HepG2 (cell line): ENCODE results near the gene PRSS16. TPM values are rescaled to one million over a fixed set of nuclear protein-coding genes. Genes with fewer than 3 reads are reported as not detected.

Experiments used
- ATAC-seq: fragments of 200-7000 bp; cut with Tn5 transposase; 3 replicates; pipeline ENCODE4 v1.9.1; 2020; ENCODE audit warnings: mild to moderate bottlenecking, moderate library complexity
- Bru-seq: library from RNA; stranded (reverse); fragments of 400-500 nt; gene quantifications from one replicate; lab custom pipeline; 2021; lab: Mats Ljungman, UMichigan
- BruChase-seq, 2 experiments: library from RNA; stranded (reverse); fragments of 400-500 nt; gene quantifications; one replicate each; lab custom pipeline; 2021; lab: Mats Ljungman, UMichigan
- BruUV-seq: library from RNA; stranded (reverse); fragments of 400-500 nt; replicated peaks from 2 replicates; lab custom pipeline; 2021; lab: Mats Ljungman, UMichigan
- CTCF ChIA-PET: fragments of 300-600 bp; formaldehyde crosslinking; extraction: SDS; loops from one replicate; lab custom pipeline; 2021; ENCODE audit warnings: low total read pairs, inconsistent platforms, low intra/inter-chr PET ratio; lab: Yijun Ruan, JAX
- POLR2A ChIA-PET: fragments of 350-600 bp; sonication (Branson Sonifier 250); formaldehyde crosslinking; loops from one replicate; lab custom pipeline; 2020; ENCODE audit warnings: antibody characterized with exemption, inconsistent platforms; lab: Yijun Ruan, JAX
- DNase-seq: peaks from one replicate; pipeline ENCODE4 v3.0.0-alpha.2; 2015; ENCODE audit warnings: low spot score
- FAIRE-seq: peaks from 3 replicates; lab custom pipeline; 2011; peaks lifted over from hg19 to GRCh38; lab: Jason Lieb, UNC
- H2AFZ ChIP-seq: one replicate; pipeline ENCODE4 v1.6.1; 2011; ENCODE audit warnings: low read length, inconsistent platforms
- H3K27ac ChIP-seq: fragments of 300-600 bp; 3 replicates; pipeline ENCODE4 v1.8.0; 2011; ENCODE audit warnings: mixed run types, mild to moderate bottlenecking, mixed read lengths, low read length, inconsistent platforms; ENCODE audit not compliant: insufficient read depth; ENCODE audit errors: extremely low read length
- H3K27me3 ChIP-seq, 2 experiments: fragments of 200-600 bp in 1 of 2; 2 replicates in 1 of 2; 3 replicates in 1 of 2; pipeline versions ENCODE4 v1.6.0 to v1.8.0; 2011; ENCODE audit warnings: low read length in 2 of 2, mild to moderate bottlenecking in 2 of 2, moderate library complexity in 2 of 2, inconsistent platforms in 1 of 2; ENCODE audit not compliant: insufficient read depth in 2 of 2, control insufficient read depth in 1 of 2
- H3K36me3 ChIP-seq, 2 experiments: fragments of 200-600 bp in 1 of 2; replicated peaks in 1 of 2; 2 replicates in 1 of 2; 3 replicates in 1 of 2; pipeline versions ENCODE4 v1.5.1 to v1.8.0; 2011; ENCODE audit warnings: low read length in 2 of 2, inconsistent platforms in 1 of 2; ENCODE audit not compliant: insufficient read depth in 2 of 2, control insufficient read depth in 1 of 2
- H3K4me1 ChIP-seq: 2 replicates; pipeline ENCODE4 v1.5.1; 2012; ENCODE audit warnings: low read length, inconsistent platforms; ENCODE audit not compliant: insufficient read depth
- H3K4me2 ChIP-seq: 2 replicates; pipeline ENCODE4 v1.6.0; 2011; ENCODE audit warnings: low read depth, low read length, inconsistent platforms
- H3K4me3 ChIP-seq, 3 experiments: fragments of 200-600 bp in 1 of 3; sonication (generic), shearing (Covaris generic) in 1 of 3; replicated peaks in 1 of 3; 2 replicates each; pipeline ENCODE4 v1.5.1; 2011 to 2016; ENCODE audit warnings: low read length in 3 of 3, inconsistent platforms in 2 of 3, low read depth in 2 of 3, mild to moderate bottlenecking in 2 of 3, control low read depth in 1 of 3, mixed read lengths in 1 of 3; ENCODE audit not compliant: insufficient read depth in 1 of 3
- H3K79me2 ChIP-seq: one replicate; pipeline ENCODE4 v1.6.1; 2011; ENCODE audit warnings: low read length, inconsistent platforms; ENCODE audit not compliant: insufficient read depth
- H3K9ac ChIP-seq: 2 replicates; pipeline ENCODE4 v1.6.0; 2011; ENCODE audit warnings: mild to moderate bottlenecking, low read depth, low read length, inconsistent platforms; ENCODE audit not compliant: insufficient read depth
- H3K9me3 ChIP-seq: 2 replicates; pipeline ENCODE4 v1.5.1; 2012; ENCODE audit warnings: mild to moderate bottlenecking, low read length
- H4K20me1 ChIP-seq: 2 replicates; pipeline ENCODE4 v1.6.0; 2011; ENCODE audit warnings: inconsistent platforms, mild to moderate bottlenecking, low read length, moderate library complexity; ENCODE audit not compliant: insufficient read depth
- CENPX ChIP-seq: sonication (generic); formaldehyde crosslinking; IDR thresholded peaks from 2 replicates; pipeline ENCODE4 v1.9.0; 2021; ENCODE audit warnings: mild to moderate bottlenecking, missing genetic modification reagents, moderate library complexity
- NFYC ChIP-seq: IDR thresholded peaks from 2 replicates; pipeline ENCODE4 v1.6.1; 2016; ENCODE audit warnings: missing genetic modification reagents, missing compliant biosample characterization
- TBL1XR1 ChIP-seq: fragments of 150-350 bp; IDR thresholded peaks from 2 replicates; pipeline ENCODE4 v1.6.1; 2014; ENCODE audit warnings: borderline replicate concordance, low read length; ENCODE audit not compliant: partially characterized antibody
- WGBS: methylation state at CpG from one replicate; pipeline ENCODE4 v1.1.6; 2017; ENCODE audit warnings: low lambda C conversion rate; 5-methylcytosine and 5-hydroxymethylcytosine counted together
- in situ Hi-C: cut with HindIII; loops from 2 replicates; pipeline ENCODE4 v1.10.0; 2017; ENCODE audit warnings: low pct_unique_long_range_greater_than_20kb; ENCODE audit not compliant: extremely low pct_ligation_motif_present
- intact Hi-C: fragments of 100-400 bp; cut with micrococcal nuclease; formaldehyde crosslinking; loops from one replicate; pipeline ENCODE4 v1.10.0; 2022; ENCODE audit not compliant: unreplicated experiment
- long read RNA-seq, 2 experiments: library from RNA in 1 of 2; library from polyadenylated mRNA in 1 of 2; stranded (forward) in 1 of 2; unstranded in 1 of 2; transcript quantifications; one replicate each; pipeline ENCODE4 v2.0.0, GENCODE V29; 2019 to 2022
- polyA minus RNA-seq, 3 experiments: library from RNA; depleted of rRNA, polyadenylated mRNA; stranded (reverse); fragments of >200 nt; gene quantifications; 2 replicates each; pipeline ENCODE4 v1.2.3, GENCODE V29; 2011; ENCODE audit warnings: low replicate concordance in 1 of 3
- polyA plus RNA-seq, 8 experiments: library from polyadenylated mRNA; depleted of rRNA in 3 of 8; stranded (reverse) in 7 of 8; unstranded in 1 of 8; fragments of >200 nt; fragmentation: Illumina TruSeq in 4 of 8; extraction: Trizol in 4 of 8; gene quantifications; 2 replicates each; pipeline versions ENCODE4 v1.2.1 to v1.2.3, GENCODE V29; 2011 to 2016; ENCODE audit warnings: low read depth in 4 of 8, missing spikeins in 1 of 8, mixed read lengths in 1 of 8; ENCODE audit not compliant: insufficient read depth in 1 of 8
- total RNA-seq, 5 experiments: library from RNA; depleted of rRNA; stranded (reverse); fragments of >200 nt; fragmentation: Illumina TruSeq; extraction: Trizol; gene quantifications; 2 replicates each; pipeline ENCODE4 v1.2.3, GENCODE V29; 2016; ENCODE audit warnings: low read depth in 1 of 5
- TF ChIP-seq, protein P1 (sequence below): sonication (generic); formaldehyde crosslinking; conservative IDR thresholded peaks from 2 replicates; pipeline ENCODE4 v1.5.0; 2020; ENCODE audit warnings: missing genetic modification reagents
- TF ChIP-seq, protein P2 (sequence below): sonication (generic); formaldehyde crosslinking; conservative IDR thresholded peaks from 2 replicates; pipeline ENCODE4 v1.8.0; 2022; ENCODE audit warnings: mild to moderate bottlenecking, moderate library complexity, missing genetic modification reagents

PRSS16 gene, protein sequence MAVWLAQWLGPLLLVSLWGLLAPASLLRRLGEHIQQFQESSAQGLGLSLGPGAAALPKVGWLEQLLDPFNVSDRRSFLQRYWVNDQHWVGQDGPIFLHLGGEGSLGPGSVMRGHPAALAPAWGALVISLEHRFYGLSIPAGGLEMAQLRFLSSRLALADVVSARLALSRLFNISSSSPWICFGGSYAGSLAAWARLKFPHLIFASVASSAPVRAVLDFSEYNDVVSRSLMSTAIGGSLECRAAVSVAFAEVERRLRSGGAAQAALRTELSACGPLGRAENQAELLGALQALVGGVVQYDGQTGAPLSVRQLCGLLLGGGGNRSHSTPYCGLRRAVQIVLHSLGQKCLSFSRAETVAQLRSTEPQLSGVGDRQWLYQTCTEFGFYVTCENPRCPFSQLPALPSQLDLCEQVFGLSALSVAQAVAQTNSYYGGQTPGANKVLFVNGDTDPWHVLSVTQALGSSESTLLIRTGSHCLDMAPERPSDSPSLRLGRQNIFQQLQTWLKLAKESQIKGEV
- total RNA-seq (2016; rRNA removed; fragmentation: Illumina TruSeq; extraction: Trizol) (not detected in 2 replicates), polyA plus RNA-seq (2011; rRNA removed) (not detected in 2 replicates), polyA minus RNA-seq (2011; rRNA and poly(A)+ RNA removed; ENCODE audit: low replicate concordance) (0.26 and 1.4 TPM in 2 replicates), Bru-seq, nascent RNA (not detected), BruChase-seq, experiment 1, labeled RNA remaining after a 6-hour chase (not detected), BruChase-seq, experiment 2, labeled RNA remaining after a 2-hour chase (not detected)
- total RNA-seq (2016; cell fraction: cytosol; rRNA removed; fragmentation: Illumina TruSeq; extraction: Trizol; ENCODE audit: low read depth) = not detected in 2 replicates
- total RNA-seq (2016; cell fraction: insoluble cytoplasmic fraction; rRNA removed; fragmentation: Illumina TruSeq; extraction: Trizol) = not detected in 2 replicates
- total RNA-seq (2016; cell fraction: membrane; rRNA removed; fragmentation: Illumina TruSeq; extraction: Trizol) = not detected in 2 replicates
- not detected in 2 replicates for total RNA-seq (2016; cell fraction: nucleus; rRNA removed; fragmentation: Illumina TruSeq; extraction: Trizol)
- polyA plus RNA-seq (2011; cell fraction: cytosol; rRNA removed) = not detected in 2 replicates
- not detected in 2 replicates for polyA plus RNA-seq (2011; cell fraction: nucleus; rRNA removed)
- polyA plus RNA-seq (2012) = not detected in 2 replicates
- not detected in 2 replicates for polyA plus RNA-seq (2016; cell fraction: cytosol; fragmentation: Illumina TruSeq; extraction: Trizol; ENCODE audit: low read depth)
- not detected in 2 replicates for polyA plus RNA-seq (2016; cell fraction: insoluble cytoplasmic fraction; fragmentation: Illumina TruSeq; extraction: Trizol; ENCODE audit: low read depth)
- not detected in 2 replicates for polyA plus RNA-seq (2016; cell fraction: membrane; fragmentation: Illumina TruSeq; extraction: Trizol; ENCODE audit: low read depth)
- not detected in 2 replicates for polyA plus RNA-seq (2016; cell fraction: nucleus; fragmentation: Illumina TruSeq; extraction: Trizol; ENCODE audit: insufficient read depth, low read depth)
- polyA minus RNA-seq (2011; cell fraction: cytosol; rRNA and poly(A)+ RNA removed) = not detected in 2 replicates
- not detected in 2 replicates for polyA minus RNA-seq (2011; cell fraction: nucleus; rRNA and poly(A)+ RNA removed)
- long read RNA-seq, experiment 1 = 0 reads
- long read RNA-seq, experiment 2 = 0 reads

DNA sequence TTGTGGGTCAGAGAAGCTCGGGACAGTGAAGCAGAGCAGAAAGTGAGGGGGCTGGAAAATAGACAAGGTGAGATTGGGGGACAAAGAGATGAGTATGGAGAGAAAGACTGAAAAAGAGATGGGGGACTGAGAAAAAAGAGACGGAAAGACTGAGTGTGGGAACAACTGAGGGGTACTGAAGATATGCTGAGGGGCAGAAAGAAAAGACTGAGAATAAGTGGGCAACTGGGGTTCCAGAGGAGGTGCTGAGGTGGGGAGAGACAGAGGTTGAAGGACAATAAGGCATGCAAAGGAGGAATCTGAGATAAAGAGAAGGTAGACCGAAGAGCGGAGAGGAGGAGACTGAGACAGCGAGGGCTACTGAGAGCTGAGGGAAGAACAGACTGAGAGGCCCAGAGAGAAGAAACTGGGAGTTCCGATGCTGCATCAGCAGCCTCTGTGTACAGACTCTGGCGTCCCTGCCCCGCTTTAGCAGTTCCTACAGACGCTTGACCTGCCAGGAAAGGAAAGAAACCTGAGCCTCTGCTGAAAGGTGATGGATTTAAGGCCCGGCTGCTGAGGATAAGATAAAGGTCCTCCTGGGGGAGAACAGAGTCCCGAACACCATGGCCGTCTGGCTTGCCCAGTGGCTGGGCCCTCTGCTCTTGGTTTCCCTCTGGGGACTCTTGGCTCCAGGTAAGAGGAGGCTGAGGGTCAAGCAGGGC lies at the start of gene PRSS16:
TSS of gene PRSS16 (plus strand) at position 569 of the 704 bp plus-strand sequence. CDS start at position 606, 37 bp downstream.
- Histone ChIP-seq H3K27ac (no peak within 1 kb of the TSS), H4K20me1 (no peaks in the 10 kb centered on the region), H3K9ac (no peak within 1 kb of the TSS), H3K36me3 (no peaks in the 10 kb centered on the region), H3K4me2 (no peak within 1 kb of the TSS), H3K9me3 (no peaks in the 10 kb centered on the region), H2AFZ (no peak within 1 kb of the TSS), H3K4me3 (no peak within 1 kb of the TSS), H3K79me2 (no peaks in the 10 kb centered on the region), H3K4me1 (no peaks in the 10 kb centered on the region), H3K27me3 (peaks cover 0 to 41% of the 10 kb centered on the region in 2 experiments; a peak in 3 of 5 replicates)
- TF ChIP-seq, protein P1, sequence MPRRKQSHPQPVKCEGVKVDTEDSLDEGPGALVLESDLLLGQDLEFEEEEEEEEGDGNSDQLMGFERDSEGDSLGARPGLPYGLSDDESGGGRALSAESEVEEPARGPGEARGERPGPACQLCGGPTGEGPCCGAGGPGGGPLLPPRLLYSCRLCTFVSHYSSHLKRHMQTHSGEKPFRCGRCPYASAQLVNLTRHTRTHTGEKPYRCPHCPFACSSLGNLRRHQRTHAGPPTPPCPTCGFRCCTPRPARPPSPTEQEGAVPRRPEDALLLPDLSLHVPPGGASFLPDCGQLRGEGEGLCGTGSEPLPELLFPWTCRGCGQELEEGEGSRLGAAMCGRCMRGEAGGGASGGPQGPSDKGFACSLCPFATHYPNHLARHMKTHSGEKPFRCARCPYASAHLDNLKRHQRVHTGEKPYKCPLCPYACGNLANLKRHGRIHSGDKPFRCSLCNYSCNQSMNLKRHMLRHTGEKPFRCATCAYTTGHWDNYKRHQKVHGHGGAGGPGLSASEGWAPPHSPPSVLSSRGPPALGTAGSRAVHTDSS (CRISPR knock-in tag) = no peak
- TF ChIP-seq TBL1XR1 = no peak
- TF ChIP-seq, protein P2, sequence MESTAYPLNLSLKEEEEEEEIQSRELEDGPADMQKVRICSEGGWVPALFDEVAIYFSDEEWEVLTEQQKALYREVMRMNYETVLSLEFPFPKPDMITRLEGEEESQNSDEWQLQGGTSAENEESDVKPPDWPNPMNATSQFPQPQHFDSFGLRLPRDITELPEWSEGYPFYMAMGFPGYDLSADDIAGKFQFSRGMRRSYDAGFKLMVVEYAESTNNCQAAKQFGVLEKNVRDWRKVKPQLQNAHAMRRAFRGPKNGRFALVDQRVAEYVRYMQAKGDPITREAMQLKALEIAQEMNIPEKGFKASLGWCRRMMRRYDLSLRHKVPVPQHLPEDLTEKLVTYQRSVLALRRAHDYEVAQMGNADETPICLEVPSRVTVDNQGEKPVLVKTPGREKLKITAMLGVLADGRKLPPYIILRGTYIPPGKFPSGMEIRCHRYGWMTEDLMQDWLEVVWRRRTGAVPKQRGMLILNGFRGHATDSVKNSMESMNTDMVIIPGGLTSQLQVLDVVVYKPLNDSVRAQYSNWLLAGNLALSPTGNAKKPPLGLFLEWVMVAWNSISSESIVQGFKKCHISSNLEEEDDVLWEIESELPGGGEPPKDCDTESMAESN (CRISPR knock-in tag) = no peak
- TF ChIP-seq CENPX (CRISPR knock-in tag) = no peak
- TF ChIP-seq NFYC = no peak
- BruUV-seq = no TSS peak
- in situ Hi-C loops = no loop called here
- CTCF ChIA-PET = no interaction called here
- WGBS = 27% methylated on average over 12 of the region's 12 CpGs
- no peak; the same call in 2 of the 3 replicates for ATAC-seq
- FAIRE-seq = no peak
- POLR2A ChIA-PET = no interaction called here
- DNase-seq = no peak
- intact Hi-C loops = no loop called here
